Measurements from ENCODE around the gene WASL. TPM values are rescaled to one million over a fixed set of nuclear protein-coding genes. Genes with fewer than 3 reads are reported as not detected.

Gene WASL
- total RNA-seq, 4 donors from 2014 or later: 30.0 to 45.7 (median 32.2) TPM

- TF ChIP-seq, protein P1, sequence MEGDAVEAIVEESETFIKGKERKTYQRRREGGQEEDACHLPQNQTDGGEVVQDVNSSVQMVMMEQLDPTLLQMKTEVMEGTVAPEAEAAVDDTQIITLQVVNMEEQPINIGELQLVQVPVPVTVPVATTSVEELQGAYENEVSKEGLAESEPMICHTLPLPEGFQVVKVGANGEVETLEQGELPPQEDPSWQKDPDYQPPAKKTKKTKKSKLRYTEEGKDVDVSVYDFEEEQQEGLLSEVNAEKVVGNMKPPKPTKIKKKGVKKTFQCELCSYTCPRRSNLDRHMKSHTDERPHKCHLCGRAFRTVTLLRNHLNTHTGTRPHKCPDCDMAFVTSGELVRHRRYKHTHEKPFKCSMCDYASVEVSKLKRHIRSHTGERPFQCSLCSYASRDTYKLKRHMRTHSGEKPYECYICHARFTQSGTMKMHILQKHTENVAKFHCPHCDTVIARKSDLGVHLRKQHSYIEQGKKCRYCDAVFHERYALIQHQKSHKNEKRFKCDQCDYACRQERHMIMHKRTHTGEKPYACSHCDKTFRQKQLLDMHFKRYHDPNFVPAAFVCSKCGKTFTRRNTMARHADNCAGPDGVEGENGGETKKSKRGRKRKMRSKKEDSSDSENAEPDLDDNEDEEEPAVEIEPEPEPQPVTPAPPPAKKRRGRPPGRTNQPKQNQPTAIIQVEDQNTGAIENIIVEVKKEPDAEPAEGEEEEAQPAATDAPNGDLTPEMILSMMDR (IDR thresholded peaks at IDR 0.05; ENCODE audit: low read depth): no peak
Observed at GRCh38 chr7:123675181-123675473, 73.7 kb downstream of the WASL start.

DNA sequence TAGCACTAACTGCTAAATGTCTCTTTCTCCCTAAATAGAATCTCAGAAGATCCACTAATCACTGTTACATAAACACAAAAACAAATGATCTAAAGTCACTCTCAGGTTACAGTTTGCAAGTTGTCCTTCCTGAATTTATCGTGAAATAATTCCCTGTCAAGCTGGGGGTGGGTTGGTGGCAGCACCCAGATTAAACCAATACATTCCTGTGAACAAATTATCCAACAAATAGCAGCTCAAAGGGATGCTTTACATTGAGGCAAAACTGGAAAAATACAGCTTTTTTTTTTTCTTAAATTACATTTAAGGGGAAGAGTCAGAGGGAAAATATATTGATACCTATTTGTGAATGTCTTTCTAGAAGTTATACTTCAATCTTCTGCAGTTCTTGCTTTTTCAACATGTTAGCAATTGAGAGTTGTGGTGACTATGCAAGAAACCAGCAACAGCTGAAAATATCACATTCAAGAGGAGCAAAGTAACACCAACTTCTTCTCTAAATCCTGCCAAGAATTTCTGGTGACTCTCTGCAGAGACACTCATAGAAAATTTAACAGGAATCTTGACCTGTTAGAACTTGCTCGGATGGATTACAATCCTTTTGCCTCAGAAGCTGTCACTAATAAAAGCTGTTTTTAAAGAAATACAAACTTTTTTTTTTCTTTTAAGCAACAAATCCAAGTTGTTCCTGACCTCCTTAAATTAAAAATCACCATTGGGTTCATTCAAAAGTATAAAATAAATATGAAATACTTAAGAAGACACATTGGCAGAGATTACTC is 74.2 kb downstream of the WASL start:
- TF ChIP-seq, protein P1 (IDR thresholded peaks at IDR 0.05; ENCODE audit: low read depth): no peak

DNA sequence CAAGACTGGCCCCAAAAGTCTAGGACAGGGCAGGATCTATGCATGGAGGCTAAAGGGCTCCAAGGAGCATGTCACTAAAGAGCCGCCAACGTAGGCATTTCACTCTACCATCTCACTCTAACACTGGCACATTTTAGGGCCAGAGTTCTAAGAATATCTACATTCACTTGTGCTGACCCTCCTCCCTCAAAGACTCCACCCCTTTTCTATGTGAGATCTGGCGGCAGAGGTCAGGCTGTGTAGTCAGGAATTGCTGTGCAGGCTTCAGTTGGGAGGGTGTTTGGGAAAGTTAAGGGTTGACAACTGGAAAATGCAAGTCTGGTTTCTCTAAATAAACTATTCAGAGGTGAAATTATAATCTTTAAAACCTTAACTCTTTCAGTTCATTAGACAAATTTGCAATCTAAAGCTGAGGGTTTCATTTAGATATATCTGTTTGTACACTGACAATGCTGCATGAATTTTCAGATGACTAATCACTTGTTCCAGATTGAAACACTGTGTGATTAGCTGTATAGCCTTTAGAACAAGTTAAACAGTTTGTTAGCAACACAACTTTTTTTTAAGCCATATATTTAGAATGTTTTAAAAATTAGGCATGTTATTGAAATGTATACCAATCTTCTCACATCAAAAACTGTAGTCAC is 74.9 kb downstream of the WASL start:
- TF ChIP-seq, protein P1 (IDR thresholded peaks at IDR 0.05; ENCODE audit: low read depth): no peak

DNA sequence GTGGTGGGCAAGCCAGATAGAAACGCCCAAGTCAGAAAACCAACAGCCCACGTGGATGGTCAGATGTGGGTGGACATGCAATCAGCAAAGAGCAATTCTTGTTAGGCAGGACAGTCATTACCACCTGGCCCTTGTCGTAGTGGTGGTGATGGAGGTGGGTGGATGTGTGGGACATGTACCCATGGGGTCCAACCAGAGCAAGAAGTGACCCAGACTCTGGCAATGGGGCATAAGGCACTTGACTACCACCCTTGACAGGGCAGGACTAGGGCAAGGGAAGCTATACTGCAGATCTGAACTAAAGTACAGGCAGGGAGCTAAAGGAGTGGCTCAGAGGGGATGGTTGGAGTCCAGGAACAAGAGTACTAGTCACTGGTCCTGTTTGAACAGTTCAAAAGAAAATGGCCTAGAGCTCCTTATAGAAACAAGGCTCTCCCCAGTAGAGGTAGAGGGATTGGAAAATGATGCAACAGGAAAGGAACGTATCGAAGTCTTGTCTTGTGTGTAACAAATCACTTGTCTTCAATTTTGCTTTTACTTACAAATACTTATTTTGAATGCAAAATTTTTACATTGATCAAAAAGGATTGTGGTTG is 75.6 kb downstream of the WASL start:
- TF ChIP-seq, protein P1 (IDR thresholded peaks at IDR 0.05; ENCODE audit: low read depth): no peak

DNA sequence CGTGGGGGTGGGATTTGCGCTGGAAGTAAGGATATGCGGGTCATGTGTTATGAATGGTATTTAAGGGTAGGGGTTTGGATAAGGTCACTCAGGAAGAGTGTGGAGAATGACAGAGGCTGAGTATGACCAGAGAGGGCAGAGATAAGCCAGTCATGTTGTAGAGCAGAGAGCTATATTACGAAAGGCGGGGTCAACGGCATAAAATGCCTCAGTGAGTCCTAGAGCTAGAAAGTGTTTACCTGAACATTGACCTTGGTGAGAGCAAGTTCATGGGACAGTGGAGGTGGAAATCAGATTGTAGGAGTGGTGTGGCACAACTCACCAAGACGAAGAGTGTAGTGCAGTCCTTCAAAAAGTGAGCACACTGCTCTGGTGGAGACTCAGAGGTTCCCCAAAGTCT is 79.3 kb downstream of the WASL start:
- TF ChIP-seq, protein P1 (IDR thresholded peaks at IDR 0.05; ENCODE audit: low read depth): no peak

- TF ChIP-seq, protein P1 (IDR thresholded peaks at IDR 0.05; ENCODE audit: low read depth): no peak
Observed at GRCh38 chr7:123666492-123666891, 82.3 kb downstream of the WASL start.

DNA sequence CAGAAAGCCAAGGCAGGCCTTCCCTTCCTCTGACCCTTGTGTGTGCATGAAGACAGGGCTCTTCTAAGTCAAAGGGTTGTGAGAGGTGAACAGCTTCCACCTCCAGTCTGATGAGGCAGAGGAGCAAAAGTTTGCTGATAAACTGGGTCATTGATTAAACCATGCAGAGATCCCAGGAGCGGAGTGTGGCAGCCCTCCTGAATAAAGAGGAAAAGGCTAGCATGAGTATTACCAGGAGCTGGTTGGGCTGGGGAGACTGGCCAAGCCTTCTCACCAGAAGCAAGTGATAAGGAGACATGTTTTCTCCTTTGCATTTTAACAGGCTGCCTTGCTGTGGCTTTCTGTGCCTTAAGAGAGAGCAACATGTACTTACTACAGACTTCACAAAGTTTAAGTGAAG is 82.9 kb downstream of the WASL start:
- TF ChIP-seq, protein P1 (IDR thresholded peaks at IDR 0.05; ENCODE audit: low read depth): no peak

Data from subcutaneous adipose tissue (tissue), 4 donors.